Activated CD4-positive, alpha-beta T cell treated with anti-CD3 and anti-CD28 coated beads for 1 hour (primary cell): ENCODE data around the gene SLC39A6.
A peak's percentile ranks its signal among the peaks of the same experiment; 100 is the strongest.
"Not testable (repeated sequence)": the region's sequence is repeated elsewhere in the genome, so short reads cannot be mapped to it uniquely, and the experiment has no call there.

Source experiments
- DNase-seq: peaks from one replicate; pipeline ENCODE4 v3.0.0-alpha.2; 2020

Gene SLC39A6, protein sequence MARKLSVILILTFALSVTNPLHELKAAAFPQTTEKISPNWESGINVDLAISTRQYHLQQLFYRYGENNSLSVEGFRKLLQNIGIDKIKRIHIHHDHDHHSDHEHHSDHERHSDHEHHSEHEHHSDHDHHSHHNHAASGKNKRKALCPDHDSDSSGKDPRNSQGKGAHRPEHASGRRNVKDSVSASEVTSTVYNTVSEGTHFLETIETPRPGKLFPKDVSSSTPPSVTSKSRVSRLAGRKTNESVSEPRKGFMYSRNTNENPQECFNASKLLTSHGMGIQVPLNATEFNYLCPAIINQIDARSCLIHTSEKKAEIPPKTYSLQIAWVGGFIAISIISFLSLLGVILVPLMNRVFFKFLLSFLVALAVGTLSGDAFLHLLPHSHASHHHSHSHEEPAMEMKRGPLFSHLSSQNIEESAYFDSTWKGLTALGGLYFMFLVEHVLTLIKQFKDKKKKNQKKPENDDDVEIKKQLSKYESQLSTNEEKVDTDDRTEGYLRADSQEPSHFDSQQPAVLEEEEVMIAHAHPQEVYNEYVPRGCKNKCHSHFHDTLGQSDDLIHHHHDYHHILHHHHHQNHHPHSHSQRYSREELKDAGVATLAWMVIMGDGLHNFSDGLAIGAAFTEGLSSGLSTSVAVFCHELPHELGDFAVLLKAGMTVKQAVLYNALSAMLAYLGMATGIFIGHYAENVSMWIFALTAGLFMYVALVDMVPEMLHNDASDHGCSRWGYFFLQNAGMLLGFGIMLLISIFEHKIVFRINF

DNA sequence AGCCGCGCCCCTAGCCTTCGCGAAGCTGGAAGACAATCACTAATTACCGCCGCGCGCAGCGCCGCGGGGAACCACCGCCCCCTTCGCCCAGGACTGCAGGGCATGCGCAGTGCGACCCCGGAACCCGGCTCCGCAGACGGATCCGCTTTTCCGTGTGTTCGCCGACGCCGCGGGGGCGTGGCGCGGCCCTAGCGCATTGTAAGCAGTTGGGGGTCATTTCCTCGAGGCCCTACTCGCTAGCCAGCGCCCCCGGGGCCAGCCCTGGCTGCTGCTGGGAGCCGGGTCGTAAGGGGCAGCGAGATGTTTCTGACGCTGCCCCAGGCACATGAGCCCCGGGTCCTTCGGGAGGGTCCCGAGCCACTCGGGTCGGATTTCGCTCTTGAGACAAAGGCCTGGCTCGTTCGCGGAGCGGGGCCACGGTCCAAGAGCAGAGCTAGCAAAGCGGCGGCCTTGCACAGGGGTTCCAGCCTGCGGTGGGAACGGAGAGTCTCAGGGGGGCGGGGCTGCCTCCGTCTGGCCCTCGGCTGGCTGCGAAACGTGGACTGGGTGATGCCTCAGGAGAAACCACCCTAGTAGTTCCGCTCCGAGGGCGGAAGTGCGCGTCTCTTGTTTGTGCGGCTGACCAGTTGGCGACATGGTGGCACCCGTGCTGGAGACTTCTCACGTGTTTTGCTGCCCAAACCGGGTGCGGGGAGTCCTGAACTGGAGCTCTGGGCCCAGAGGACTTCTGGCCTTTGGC lies at the start of gene SLC39A6, which contains the start of gene ELP2:
Gene SLC39A6 (minus strand): TSS at position 41 of the 739 bp plus-strand sequence. CDS start 2,333 bp downstream, outside the sequence.
Gene ELP2 (plus strand): TSS at position 600 of the 739 bp plus-strand sequence. CDS start 35 bp downstream, at position 635.
- peak; percentile 93 for DNase-seq

DNA sequence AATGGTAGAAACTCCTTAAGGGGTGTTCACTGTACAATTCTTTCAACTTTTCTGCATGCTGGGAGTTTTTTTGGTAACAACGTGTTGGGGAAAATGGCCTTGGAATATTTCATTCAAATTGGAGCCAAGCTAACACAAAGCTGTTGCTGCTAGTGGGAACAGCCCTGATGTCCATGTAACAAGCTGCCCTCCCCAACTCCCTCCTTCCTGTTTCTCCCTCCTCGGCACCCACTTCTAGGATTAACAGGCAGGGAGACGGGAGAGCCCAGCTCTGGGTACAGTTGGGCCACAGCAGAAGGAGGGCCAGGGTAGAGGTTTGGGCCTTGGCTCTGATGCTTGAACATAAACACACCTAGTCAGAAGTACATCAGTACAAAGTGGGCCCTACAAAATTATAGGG lies 48.8 kb upstream of the SLC39A6 start:
- DNase-seq = no peak

DNA sequence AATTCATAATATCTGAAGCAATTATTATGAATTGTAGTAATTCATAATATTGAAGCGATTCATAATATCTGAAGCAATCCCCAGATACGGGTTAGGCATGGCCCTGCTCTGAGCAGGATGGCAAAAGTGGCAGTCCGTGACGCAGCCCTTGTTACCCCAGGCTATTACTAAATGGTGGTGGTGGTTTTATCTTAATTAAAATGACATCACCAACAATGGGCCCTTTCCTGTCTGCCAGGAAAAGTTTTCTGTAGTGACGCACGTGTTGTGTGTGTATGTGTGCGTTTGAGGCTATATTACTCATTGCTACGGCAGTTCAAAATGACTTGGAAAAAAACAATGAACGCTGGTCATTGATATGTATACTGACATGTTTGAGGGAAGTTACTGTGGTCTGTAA lies 47.6 kb upstream of the SLC39A6 start:
- DNase-seq = no peak

DNA sequence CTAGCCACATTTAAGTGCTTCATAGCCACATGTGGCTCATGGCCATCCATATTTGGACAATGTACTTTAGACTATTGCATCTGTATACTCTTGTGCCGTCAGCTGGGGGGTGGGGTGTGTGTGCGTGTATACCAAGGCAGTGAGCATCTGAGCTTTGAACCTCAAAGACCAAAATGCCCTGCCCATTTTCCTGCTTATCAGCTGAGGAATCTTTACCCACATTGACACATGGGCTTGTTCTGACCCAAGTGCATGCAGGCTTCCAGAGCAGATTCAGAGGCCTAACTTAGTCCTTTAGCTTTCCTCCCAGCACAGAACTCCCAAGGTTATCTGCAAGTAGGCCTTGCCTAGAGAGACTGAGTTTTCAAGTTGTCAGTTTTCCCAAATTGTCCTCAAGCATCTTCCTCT lies 47.0 kb upstream of the SLC39A6 start:
- DNase-seq = no peak

DNA sequence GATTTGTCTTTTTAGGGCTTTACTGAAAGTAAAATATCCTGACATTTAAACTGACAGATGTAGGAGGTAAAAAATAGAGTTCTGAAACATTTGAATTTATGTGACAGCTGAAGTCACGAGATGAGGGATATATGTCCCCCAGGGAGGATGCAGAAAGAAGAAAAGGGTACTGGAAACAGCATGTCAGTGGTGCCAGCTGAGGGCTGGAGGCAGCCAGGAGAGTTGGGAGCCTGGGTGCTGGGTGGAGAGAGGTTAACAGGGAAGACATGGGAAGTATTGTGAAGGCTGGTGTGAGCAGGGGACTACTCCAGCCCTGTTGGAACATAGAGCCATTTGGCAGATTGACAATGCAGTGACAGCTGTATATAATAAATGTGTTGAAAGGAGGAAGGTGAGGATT lies 46.3 kb upstream of the SLC39A6 start:
- no peak for DNase-seq

DNA sequence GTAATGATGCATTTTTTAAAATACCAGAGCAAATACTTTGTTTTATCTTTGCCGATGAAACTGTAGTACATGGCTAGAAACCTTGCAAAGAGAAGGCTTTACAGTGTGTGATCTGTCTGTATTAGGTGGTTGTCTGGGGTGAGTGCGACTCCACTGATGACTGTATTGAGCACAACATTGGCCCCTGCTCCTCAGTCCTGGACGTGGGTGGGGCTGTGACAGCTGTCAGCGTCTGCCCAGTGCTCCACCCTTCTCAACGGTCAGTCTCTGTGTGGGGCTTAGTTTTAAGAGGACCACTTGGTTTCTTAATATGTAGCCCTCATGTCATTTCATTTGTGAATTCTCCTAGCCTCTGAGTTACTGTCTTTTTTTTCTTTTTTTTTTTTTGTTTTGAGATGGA lies 40.8 kb upstream of the SLC39A6 start:
- DNase-seq = no peak

DNA sequence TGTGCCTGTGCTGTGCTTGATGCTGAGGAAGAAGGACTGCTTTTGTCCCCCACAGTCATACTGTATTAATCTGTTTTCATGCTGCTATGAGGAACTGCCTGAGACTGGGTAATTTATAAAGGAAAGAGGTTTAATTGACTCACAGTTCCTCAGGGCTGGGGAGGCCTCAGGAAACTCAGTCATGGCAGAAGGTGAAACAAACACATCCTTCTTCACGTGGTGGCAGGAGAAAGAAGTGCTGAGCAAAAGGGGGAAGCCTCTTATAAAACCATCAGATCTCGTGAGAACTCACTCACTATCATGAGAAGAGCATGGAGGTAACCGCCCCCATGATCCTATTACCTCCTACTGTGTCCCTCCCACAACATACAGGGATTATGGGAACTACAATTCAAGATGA lies 39.2 kb upstream of the SLC39A6 start:
- not testable (repeated sequence) for DNase-seq

DNA sequence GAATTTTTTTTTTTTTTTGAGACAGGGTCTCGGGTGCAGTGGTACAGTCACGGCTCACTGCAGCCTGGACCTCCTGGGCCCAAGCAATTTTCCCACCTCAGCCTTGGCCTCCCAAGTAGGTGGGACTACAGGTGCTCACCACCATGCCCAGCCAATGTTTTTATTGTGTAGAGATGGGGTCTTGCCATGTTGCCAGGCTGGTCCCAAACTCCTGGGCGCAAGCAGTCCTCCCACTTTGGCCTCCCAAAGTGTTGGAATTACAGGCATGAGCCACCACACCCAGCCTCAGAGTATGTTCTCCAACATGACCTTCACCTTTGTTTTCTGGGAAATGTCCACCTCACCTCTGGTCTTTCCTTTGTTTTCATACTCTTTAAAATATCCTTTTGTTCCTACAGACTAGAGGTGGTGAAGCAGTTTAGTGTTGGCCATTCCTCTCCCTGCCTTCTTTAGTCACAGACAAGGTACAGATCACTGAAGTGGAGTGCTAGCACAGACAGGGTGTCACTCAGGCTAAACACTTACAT lies 38.6 kb upstream of the SLC39A6 start:
- no peak for DNase-seq

DNA sequence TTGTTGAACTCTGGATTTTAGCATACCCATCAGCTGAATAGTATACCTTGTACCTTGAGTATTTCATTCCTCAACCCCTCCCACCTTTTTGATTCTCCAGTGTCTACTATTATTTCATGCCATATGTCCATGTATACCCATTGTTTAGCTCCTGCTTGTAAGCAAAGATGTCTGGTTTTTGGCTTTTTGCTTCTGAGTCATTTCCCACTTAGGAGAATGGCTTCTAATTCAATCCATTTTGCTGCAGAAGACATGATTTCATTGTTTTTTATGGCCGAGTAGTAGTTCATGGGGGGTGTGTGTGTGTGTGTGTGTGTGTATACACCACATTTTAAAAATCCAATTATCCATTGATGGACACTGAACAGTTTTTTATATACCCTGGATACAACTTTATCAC lies 33.8 kb upstream of the SLC39A6 start:
- no peak for DNase-seq

DNA sequence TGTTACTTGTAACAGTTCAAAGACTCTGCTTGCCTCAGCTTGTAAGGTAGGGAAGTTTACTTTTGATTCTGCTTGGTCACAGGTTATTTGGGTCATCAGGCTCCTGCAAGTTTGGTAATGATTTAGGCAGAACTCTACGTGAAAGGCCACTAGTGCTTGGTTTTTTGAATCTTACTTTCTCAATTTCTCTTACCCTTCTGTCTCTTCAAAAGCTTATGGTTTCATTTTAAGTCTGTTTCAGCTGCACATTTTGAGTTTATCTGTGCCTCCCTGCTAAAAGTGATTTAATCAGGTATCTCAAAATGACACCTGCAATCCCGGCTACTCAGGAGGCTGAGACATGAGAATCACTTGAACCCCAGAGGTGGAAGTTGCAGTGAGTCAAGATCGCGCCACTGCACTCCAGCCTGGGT lies 31.8 kb upstream of the SLC39A6 start:
- no peak for DNase-seq

DNA sequence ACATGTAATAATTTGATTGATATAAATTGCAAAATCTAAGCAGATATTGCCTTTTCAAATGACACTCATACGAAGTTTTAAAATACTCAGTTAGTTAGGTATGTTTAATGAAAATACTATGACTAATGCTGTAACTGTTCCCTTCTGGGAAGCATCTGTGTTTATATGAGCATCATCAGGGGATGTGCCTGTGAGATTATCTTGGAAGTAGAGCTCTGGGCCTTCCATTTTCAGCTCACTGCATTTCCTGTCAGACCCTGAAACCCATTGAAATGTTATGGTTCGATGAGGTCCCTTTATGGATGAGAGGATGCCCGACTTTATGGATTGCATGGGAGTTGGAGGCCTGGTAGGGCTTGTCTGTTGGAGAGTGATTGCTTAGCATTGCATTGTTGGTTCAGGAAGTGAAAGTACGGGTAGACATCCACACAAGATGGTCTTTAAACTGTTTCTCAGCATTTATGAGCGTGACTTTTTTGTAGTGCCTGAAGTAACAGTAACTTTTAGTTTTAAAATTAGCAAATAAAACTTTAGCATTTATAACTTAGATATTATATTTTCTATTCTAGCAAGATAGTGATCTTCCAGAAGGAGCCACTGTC lies 29.2 kb upstream of the SLC39A6 start:
- no peak for DNase-seq

DNA sequence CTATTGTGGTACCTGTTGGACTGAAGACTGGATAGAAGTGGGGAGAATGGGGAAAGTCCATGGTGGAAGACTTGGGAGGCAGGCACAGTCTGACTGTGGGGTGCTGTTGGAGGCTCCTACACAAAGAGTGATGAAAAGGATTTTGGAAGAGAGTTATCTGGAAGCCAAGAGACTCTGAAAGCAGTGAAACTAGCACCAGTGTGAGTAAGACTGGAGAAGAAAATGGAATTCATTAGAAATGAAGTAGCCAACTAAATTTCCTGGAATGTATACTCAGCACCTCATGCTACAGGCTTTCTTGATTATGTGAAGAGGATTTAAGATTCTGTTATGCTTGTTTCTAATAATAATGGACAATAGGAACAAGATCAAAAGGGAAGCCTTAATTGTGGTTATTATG lies 28.3 kb upstream of the SLC39A6 start:
- DNase-seq = no peak

DNA sequence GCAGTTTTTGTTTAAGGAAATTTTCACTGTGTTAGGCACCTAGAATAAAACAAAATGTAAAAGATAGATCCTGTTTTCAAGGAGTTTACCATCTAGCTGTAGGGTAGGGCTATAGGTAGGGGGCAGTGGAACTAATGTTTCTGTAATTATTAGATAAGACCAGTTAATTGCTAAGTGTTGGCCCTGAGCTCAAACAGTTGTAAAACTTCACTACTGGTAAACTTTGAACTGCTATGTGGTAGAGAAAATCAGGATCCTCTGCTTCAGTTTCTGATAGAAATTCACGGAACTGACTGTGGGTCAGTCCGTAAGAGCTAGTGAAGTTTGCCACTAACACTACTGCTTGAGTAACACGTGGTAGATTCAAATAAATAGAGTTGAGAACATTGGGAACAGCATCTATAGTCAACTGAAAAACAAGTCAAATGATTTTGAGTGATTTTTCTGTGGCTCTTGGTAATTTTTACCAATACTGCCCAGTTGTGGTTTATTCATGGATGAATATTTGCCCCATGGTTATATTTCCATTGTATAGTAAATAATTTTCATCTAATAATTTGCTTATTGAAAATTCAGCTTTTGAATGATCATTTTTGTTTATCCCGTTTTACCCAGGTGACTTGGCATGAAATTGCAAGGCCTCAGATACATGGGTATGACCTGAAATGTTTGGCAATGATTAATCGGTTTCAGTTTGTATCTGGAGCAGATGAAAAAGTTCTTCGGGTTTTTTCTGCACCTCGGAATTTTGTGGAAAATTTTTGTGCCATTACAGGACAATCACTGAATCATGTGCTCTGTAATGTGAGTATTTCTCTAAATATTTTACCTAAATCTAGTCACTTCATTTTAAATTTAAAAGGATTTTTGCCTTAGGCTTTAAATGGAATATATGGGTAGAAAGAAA lies 27.0 kb upstream of the SLC39A6 start:
- DNase-seq = no peak

DNA sequence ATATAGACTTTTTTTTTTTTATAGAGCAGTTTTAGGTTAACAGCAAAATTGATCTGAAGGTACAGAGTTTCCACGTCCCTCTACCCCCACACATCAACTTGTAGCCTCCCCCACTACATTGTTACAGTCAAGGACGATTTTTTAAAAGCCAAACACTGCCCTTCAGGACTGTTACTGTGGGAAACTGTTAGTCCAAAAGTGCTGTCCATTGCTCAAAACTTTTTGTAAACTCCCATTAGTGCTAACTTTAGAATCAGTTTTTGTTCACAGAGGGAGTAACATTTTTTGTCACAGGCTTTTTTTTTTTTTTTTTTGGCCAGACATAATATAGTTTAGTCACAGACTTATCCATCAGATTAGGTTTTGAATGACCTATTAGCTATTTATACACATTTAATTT lies 24.6 kb upstream of the SLC39A6 start:
- DNase-seq = no peak

DNA sequence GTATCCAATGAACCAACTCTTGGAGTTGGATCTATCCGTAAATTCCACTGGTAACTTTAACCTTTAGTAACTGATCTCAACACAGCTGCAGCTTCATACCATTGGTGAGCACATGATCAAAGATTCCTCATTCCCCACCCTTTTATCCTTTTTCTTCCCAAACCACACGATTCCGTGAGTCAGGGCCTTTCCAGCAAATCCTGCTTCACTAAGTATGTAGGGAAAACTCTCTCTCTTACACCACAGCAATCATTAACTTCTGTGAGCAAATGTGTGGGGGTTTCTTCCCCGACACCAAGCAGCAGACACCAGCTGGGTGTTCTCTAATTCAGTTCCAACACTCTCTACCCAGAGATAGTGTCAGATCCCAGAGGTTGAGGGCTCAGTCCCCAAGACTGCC lies 24.1 kb upstream of the SLC39A6 start:
- DNase-seq = no peak

DNA sequence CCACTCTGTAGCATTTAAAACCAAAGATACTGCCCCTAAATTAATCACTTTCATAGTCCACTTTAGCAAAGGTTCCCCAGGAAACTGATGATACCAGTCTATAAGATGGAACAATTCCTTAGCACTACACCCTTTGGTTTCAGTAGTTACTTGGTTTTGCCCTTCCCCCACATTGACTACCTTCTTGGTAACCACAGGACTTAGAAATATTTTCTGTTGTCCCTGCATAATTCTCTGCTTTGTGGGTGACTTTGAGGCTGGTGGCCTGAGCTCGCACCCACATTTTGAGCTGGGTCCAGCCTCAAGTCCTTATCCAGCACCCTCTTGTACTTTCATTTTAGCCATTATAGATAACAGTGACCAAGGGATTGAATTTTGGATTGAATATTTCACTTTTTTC lies 23.6 kb upstream of the SLC39A6 start:
- DNase-seq = no peak

DNA sequence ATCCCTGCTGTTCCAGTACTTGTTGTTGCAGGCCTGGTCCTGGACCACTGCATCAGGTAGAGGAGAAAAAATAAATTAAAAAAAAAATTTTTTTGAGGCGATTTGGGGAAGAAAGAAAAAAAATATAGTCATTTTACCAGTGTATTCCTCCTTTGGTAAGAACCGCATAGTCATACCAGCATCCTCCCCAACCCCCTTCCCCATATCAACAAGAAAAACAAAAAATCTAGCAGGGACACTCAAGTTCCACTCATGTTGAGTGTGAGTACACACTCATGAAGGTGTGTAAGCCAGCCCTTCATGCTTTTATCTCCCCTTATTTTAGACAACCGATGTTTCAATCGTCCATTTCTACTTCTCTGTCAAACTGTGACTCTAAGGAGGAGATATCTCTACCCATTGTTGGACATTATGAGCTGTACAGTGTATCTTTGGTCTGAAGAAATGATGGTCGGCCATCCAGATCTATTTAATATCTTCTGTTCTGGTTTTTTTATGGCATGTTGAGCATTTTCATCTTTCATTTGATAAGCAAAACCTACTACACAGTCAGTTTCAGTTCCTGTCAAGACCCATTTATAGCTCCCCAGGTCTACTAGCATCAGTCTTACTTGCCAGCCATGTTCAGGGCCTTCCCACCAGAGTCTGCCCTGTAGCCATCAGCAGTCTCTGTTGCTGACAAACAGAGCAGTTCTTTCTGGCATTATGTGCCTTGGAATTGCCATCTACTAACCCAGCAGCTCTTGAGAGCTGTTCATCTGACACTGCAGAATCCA lies 20.6 kb upstream of the SLC39A6 start:
- DNase-seq = no peak

DNA sequence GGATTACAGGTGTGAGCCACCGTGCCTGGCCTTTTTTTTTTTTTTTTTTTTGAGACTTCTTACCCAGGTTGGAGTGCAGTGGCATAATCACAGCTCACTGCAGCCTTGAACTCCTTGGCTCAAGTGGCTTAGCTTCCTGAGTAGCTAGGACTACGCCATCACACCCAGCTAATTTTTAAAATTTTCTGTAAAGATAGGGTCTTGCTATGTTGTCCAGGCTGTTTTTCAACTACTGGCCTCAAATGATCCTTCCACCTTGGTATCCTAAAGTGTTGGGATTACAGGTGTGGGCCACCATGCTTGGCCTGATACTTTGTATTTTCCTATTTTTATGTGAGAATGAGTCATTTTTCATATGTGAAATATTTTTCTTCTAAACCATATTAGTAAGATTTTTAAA lies 14.3 kb upstream of the SLC39A6 start:
- no peak for DNase-seq

DNA sequence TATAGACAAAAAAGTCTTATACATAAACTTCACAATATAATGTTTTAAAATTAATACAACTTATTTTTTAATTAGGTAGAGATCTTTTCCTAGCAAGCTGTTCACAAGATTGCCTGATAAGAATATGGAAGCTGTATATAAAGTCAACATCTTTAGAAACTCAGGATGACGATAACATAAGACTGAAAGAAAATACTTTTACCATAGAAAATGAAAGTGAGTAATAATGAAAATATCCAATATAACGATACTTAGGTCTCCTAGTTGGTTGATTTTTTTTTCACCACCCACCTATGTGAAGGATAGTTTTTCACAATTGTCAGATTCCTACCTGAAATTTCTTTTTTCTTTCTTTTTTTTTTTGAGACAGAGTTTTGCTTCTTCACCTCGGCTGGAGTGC lies 13.6 kb upstream of the SLC39A6 start:
- no peak for DNase-seq

DNA sequence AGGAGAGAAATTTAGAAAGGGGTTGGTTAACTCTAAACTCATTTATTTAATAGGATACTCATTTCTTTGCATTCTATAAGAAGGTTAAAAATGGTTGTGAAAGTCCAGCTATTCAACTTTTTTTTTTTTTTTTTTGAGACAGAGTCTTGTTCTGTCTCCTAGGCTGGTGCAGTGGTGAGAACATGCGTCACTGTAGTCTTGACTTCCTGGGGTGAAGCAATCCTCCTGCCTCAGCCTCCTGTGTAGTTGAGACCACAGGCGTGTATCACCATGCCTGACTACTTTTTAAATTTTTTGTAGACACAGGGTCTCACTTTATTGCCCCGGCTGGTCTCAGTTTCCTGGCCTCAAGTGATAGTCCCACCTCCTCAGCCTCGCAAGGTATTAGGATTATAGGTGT lies 12.4 kb upstream of the SLC39A6 start:
- DNase-seq = no peak

DNA sequence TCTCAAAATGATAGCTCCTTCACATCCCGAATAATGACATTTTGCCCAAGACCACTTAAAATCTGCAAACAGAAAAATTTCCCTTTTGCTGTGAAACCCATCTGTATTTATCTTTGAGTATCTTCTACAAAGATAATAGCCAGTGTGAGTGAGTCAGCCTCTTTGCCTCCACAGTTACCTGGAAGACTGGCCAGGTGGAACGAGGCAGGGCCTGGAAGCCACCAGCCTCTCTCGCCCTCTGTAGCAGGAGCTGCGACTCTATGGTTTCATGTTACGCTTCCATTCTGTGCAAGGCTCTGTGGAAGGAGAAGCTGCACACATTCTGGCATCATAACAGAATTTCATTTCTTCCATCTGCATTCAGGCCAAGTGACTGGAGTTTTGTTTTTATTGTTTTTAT lies 10.1 kb upstream of the SLC39A6 start:
- DNase-seq = no peak
